Parathyroid adenoma (tissue), 2 donors: ENCODE data around the gene CEND1.

Source experiments
- H2AFZ ChIP-seq: fragments of 300-600 bp; sonication (generic); one replicate; pipeline ENCODE4 v1.7.0; 2017; ENCODE audit warnings: antibody characterized with exemption, mild to moderate bottlenecking
- H3K27ac ChIP-seq: fragments of 300-600 bp; sonication (generic); one replicate; pipeline ENCODE4 v1.7.0; 2017
- H3K27me3 ChIP-seq: fragments of 300-600 bp; sonication (generic); one replicate; pipeline ENCODE4 v1.7.0; 2017; ENCODE audit warnings: low read length; ENCODE audit not compliant: control insufficient read depth, insufficient read depth
- H3K36me3 ChIP-seq: fragments of 300-600 bp; sonication (generic); one replicate; pipeline ENCODE4 v1.7.0; 2017; ENCODE audit warnings: low read length; ENCODE audit not compliant: control insufficient read depth, insufficient read depth
- H3K4me1 ChIP-seq: fragments of 300-600 bp; sonication (generic); one replicate; pipeline ENCODE4 v1.7.0; 2017; ENCODE audit warnings: control low read depth
- H3K4me2 ChIP-seq: fragments of 300-600 bp; sonication (generic); one replicate; pipeline ENCODE4 v1.7.0; 2017; ENCODE audit warnings: low read length
- H3K4me3 ChIP-seq: fragments of 300-600 bp; sonication (generic); one replicate; pipeline ENCODE4 v1.7.0; 2017; ENCODE audit warnings: low read depth, low read length
- H3K79me2 ChIP-seq: fragments of 300-600 bp; sonication (generic); one replicate; pipeline ENCODE4 v1.7.0; 2017; ENCODE audit warnings: control low read depth
- H3K9ac ChIP-seq: fragments of 300-600 bp; sonication (generic); one replicate; pipeline ENCODE4 v1.7.0; 2017; ENCODE audit warnings: mild to moderate bottlenecking
- H3K9me3 ChIP-seq: fragments of 300-600 bp; sonication (generic); one replicate; pipeline ENCODE4 v1.7.0; 2017; ENCODE audit warnings: low read length; ENCODE audit not compliant: control insufficient read depth
- CTCF ChIP-seq: fragments of 300-600 bp; sonication (generic); IDR thresholded peaks from one replicate; pipeline ENCODE4 v1.7.0; 2017; ENCODE audit warnings: antibody characterized with exemption, mild to moderate bottlenecking
- donor health status: primary hyperparathyroidism.

CEND1 gene

GRCh38 chr11:796565-797295, 6.8 kb upstream of the CEND1 start:
- Histone ChIP-seq H3K4me2 (peak overlapping the region; percentile 69), H3K9ac (no peak overlapping the region), H3K79me2 (no peaks in the 10 kb centered on the region), H3K4me3 (peak overlapping the region; percentile 48), H2AFZ (peak overlapping the region; percentile 67), H3K9me3 (no peaks in the 10 kb centered on the region), H3K27ac (peak overlapping the region; percentile 42), H3K27me3 (no peaks in the 10 kb centered on the region), H3K4me1 (peaks cover 4% of the 10 kb centered on the region), H3K36me3 (no peaks in the 10 kb centered on the region)
- TF ChIP-seq CTCF, result no peak

- H3K79me2 ChIP-seq, result no peaks in the 10 kb centered on the region
- no peaks in the 10 kb centered on the region for H3K9me3 ChIP-seq
- no peak overlapping the region for H3K4me3 ChIP-seq
- H3K36me3 ChIP-seq, result no peaks in the 10 kb centered on the region
- H3K27ac ChIP-seq, result no peak overlapping the region
- TF ChIP-seq CTCF, result no peak
- H3K27me3 ChIP-seq, result no peaks in the 10 kb centered on the region
- peaks cover 4% of the 10 kb centered on the region for H3K4me1 ChIP-seq
- H3K4me2 ChIP-seq, result peak overlapping the region; percentile 42
- no peak overlapping the region for H2AFZ ChIP-seq
- H3K9ac ChIP-seq, result no peak overlapping the region
Measured at GRCh38 chr11:795634-796564, 6.0 kb upstream of the CEND1 start.

- no peaks in the 10 kb centered on the region for H3K79me2 ChIP-seq
- no peaks in the 10 kb centered on the region for H3K27me3 ChIP-seq
- no peaks in the 10 kb centered on the region for H3K36me3 ChIP-seq
- H3K4me2 ChIP-seq, result no peak overlapping the region
- no peak overlapping the region for H3K9ac ChIP-seq
- no peak overlapping the region for H3K27ac ChIP-seq
- no peak overlapping the region for H3K4me3 ChIP-seq
- no peaks in the 10 kb centered on the region for H3K9me3 ChIP-seq
- TF ChIP-seq CTCF, result no peak
- H2AFZ ChIP-seq, result no peak overlapping the region
- H3K4me1 ChIP-seq, result peaks cover 4% of the 10 kb centered on the region
Measured at GRCh38 chr11:794766-795633, 5.1 kb upstream of the CEND1 start.

- H3K27ac ChIP-seq, result no peak overlapping the region
Measured at GRCh38 chr11:794013-794765, 4.3 kb upstream of the CEND1 start.

More at GRCh38 chr11:794013-794765, 4.3 kb upstream of the CEND1 start:
- no peak for TF ChIP-seq CTCF
- no peak overlapping the region for H3K4me2 ChIP-seq
- no peak overlapping the region for H3K9ac ChIP-seq
- H3K9me3 ChIP-seq, result no peaks in the 10 kb centered on the region
- H3K36me3 ChIP-seq, result no peaks in the 10 kb centered on the region
- peaks cover 4% of the 10 kb centered on the region for H3K4me1 ChIP-seq
- H3K79me2 ChIP-seq, result no peaks in the 10 kb centered on the region
- H3K27me3 ChIP-seq, result no peaks in the 10 kb centered on the region
- no peak overlapping the region for H2AFZ ChIP-seq
- H3K4me3 ChIP-seq, result no peak overlapping the region
